Ectodermal cell (in vitro differentiated cells): Measurements from ENCODE around the gene ZNF511.

Experiments
- H3K27ac ChIP-seq: 2 replicates; pipeline ENCODE4 v1.7.0; 2013; ENCODE audit warnings: mild to moderate bottlenecking, low read depth, low read length; ENCODE audit not compliant: insufficient read depth, poor library complexity, severe bottlenecking
- H3K27me3 ChIP-seq: 2 replicates; pipeline ENCODE4 v1.7.0; 2013; ENCODE audit warnings: mild to moderate bottlenecking, low read length; ENCODE audit not compliant: insufficient read depth, control insufficient read depth, poor library complexity, severe bottlenecking
- H3K36me3 ChIP-seq: one replicate; pipeline ENCODE4 v1.7.0; 2013; ENCODE audit warnings: low read length; ENCODE audit not compliant: control insufficient read depth, insufficient read depth
- H3K4me1 ChIP-seq: one replicate; pipeline ENCODE4 v1.7.0; 2013; ENCODE audit warnings: low read length; ENCODE audit not compliant: control insufficient read depth, insufficient read depth
- H3K4me3 ChIP-seq: 2 replicates; pipeline ENCODE4 v1.7.0; 2013; ENCODE audit warnings: low read depth, low read length, control low read depth; ENCODE audit not compliant: insufficient read depth
- H3K9me3 ChIP-seq: 2 replicates; pipeline ENCODE4 v1.7.0; 2013; ENCODE audit warnings: mild to moderate bottlenecking, low read length, moderate library complexity; ENCODE audit not compliant: control insufficient read depth
- WGBS, 2 experiments: methylation state at CpG; one replicate each; pipeline ENCODE4 v1.1.7; 2013; ENCODE audit warnings: missing lambda C conversion rate in 2 of 2; 5-methylcytosine and 5-hydroxymethylcytosine counted together

Gene ZNF511

DNA sequence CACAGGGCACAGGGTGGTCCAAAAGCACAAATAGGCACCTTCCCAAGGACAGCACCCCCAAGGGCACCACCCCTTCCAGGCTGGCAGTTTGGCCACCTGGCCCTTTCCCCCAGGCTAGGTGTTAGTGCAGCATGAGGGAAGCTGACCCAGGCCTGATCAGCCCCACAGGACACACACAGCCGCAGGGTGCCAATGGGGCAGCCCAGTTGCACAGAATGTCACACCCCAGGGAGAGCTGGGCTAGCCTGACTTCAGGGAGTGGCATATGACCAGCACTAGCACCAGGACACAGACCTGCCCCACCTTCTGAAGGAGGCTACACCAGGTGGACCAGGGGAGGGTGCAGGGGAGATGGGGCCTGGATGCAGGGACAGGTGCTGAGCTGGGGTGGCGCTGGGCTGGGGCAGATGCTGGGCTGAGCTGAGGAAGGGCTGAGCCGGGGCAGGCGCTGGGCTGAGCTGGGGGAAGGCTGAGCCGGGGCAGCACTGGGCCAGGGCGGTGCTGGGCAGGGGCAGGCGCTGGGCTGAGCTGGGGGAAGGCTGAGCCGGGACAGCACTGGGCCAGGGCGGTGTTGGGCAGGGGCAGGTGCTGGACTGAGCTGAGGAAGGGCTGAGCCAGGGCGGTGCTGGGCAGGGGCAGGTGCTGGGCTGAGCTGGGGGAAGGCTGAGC lies 28.2 kb upstream of the ZNF511 start:
- WGBS, 2 experiments = 93% methylated on average over 10 of the region's 10 CpGs

DNA sequence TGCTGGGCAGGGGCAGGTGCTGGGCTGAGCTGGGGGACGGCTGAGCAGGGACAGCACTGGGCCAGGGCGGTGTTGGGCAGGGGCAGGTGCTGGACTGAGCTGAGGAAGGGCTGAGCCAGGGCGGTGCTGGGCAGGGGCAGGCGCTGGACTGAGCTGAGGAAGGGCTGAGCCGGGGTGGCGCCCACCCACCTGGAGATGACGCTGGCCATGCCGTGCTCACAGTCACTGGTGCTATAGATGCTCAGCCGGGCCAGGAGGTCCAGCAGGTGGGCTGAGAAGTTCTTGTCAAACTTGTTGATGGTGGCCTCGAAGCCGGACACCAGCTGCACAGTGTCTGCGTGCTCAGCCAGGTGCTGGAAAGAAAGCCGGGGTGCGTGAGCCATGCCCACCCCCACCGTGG lies 27.6 kb upstream of the ZNF511 start:
- peaks cover 4% of the 10 kb centered on the region for H3K36me3 ChIP-seq
- H3K4me1 ChIP-seq = peaks cover 9% of the 10 kb centered on the region
- H3K27me3 ChIP-seq = peaks cover 9% of the 10 kb centered on the region
- H3K4me3 ChIP-seq = no peak overlapping the region
- WGBS, 2 experiments = 96 to 97% methylated on average over 14 of the region's 15 CpGs
- H3K9me3 ChIP-seq = no peaks in the 10 kb centered on the region
- H3K27ac ChIP-seq = no peak overlapping the region

More for the DNA sequence above, 28.2 kb upstream of the ZNF511 start:
- Histone ChIP-seq H3K4me1 (peaks cover 15% of the 10 kb centered on the region), H3K27me3 (peaks cover 15% of the 10 kb centered on the region), H3K4me3 (no peak overlapping the region), H3K9me3 (no peaks in the 10 kb centered on the region), H3K27ac (no peak overlapping the region), H3K36me3 (no peaks in the 10 kb centered on the region)

DNA sequence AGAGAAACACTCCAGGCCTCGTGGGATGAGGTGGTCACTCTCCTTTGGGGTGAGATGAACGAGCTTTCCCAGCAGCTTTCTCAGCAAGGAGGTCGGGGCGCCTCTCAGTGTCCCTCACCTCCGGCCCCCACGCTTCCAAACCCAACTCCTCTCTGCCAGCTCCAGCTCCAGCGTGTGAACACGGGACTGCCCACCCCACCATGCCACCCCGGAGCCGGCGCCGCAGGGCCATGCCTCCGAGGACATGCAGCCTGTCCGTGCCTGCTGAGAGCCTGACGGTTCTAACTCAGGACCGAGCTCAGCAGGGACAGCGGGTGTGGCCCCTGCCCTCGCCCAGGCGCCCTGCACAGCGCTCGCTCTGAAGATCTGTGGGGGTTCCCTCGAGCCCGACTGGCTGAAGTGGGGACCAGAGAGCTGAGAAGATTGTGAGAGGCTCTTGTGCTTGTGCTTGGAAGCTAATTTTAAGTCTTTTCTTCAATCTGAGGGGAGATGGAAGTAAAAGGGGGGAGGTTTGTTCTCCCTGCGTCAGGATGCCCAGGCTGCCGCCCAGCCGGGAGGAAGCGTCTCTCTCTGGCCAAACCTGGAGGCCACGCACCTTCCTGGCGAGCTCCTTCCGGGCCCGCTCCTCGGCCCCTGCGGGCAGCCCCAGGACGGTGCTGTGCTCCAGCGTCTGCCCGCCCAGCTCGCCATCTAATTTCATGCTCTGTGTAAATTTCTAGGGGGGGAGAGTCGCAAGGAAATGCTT lies 26.9 kb upstream of the ZNF511 start:
- H3K27ac ChIP-seq = no peak overlapping the region
- peaks cover 7% of the 10 kb centered on the region for H3K36me3 ChIP-seq
- no peaks in the 10 kb centered on the region for H3K9me3 ChIP-seq
- 93 to 95% methylated on average over 38 of the region's 38 CpGs for WGBS, 2 experiments
- H3K27me3 ChIP-seq = peaks cover 2% of the 10 kb centered on the region
- no peak overlapping the region for H3K4me3 ChIP-seq
- peaks cover 3% of the 10 kb centered on the region for H3K4me1 ChIP-seq

DNA sequence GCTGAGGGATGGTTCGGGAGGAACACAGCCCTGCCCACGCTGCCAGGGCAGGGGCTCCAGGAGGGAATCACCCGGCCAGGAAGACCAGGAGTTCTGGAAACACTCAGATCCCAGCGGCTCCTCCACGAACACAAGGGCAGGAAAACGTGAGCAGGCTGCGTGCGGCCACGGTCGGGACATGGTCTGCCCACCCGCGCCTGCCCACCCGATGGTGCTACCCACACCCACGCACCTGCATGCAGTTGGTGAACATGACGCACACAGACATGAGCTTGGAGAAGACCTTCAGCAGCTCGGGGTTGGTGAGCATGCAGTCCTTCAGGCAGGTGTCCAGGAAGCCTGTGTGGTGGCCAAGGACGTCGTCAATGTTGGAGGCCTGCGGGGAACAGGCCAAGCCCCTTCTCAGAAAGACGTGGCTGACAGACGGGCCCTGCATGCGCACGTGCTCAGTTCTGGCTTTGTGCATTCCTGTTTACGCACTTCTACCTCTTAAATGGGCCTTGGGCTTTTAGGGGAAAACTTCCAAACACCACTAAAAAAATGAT lies 25.8 kb upstream of the ZNF511 start:
- Histone ChIP-seq H3K9me3 (no peaks in the 10 kb centered on the region), H3K27me3 (no peaks in the 10 kb centered on the region), H3K36me3 (peaks cover 10% of the 10 kb centered on the region), H3K4me1 (no peaks in the 10 kb centered on the region), H3K4me3 (no peak overlapping the region), H3K27ac (no peak overlapping the region)
- 93 to 96% methylated on average over 24 of the region's 24 CpGs for WGBS, 2 experiments

DNA sequence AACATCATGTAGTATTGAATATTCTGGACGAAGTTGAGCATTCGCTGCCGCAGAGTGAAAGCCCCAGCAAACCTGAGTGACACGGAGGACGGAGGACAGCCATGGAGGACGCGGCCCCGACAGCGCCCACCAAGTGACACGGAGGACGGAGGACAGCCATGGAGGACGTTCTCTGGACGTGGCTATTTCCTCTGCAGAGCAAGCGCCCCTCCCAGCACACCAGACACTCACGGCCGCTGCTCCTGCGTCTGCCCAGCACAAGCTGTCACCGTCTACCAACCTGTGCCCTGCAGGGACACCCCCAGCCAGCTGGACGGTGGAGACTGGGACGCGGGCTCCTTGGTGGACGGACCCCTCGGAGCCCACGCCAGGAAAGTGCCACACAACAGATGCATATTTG lies 24.8 kb upstream of the ZNF511 start:
- peaks cover 12% of the 10 kb centered on the region for H3K36me3 ChIP-seq
- 95 to 96% methylated on average over 24 of the region's 24 CpGs for WGBS, 2 experiments
- H3K4me1 ChIP-seq = no peaks in the 10 kb centered on the region
- no peak overlapping the region for H3K27ac ChIP-seq
- no peaks in the 10 kb centered on the region for H3K9me3 ChIP-seq
- no peak overlapping the region for H3K4me3 ChIP-seq
- H3K27me3 ChIP-seq = no peaks in the 10 kb centered on the region

DNA sequence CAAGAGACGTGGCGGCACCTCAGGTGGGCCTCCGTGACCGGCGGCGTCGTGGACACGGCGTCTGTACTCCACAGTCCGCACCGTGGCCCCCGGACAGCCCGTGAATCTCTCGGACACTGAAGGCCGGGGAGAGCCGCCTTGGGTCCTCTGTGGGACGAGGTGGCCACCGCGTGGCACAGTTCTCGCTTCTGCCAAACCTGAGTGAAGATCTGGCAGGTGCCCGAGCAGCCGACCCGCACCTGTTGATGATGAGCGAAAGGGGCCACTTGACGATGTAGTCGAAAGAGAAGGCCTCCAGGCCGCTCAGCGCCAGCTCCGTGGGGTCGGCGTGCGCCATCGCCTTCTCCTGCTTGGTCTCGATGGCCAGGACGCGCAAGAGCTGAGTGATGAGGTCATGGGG lies 23.5 kb upstream of the ZNF511 start:
- 93 to 95% methylated on average over 36 of the region's 36 CpGs for whole genome bisulfite sequencing, 2 experiments
- Histone ChIP-seq H3K27me3 (no peaks in the 10 kb centered on the region), H3K36me3 (peaks cover 19% of the 10 kb centered on the region), H3K4me3 (no peak overlapping the region), H3K9me3 (no peaks in the 10 kb centered on the region), H3K27ac (no peak overlapping the region), H3K4me1 (no peaks in the 10 kb centered on the region)

DNA sequence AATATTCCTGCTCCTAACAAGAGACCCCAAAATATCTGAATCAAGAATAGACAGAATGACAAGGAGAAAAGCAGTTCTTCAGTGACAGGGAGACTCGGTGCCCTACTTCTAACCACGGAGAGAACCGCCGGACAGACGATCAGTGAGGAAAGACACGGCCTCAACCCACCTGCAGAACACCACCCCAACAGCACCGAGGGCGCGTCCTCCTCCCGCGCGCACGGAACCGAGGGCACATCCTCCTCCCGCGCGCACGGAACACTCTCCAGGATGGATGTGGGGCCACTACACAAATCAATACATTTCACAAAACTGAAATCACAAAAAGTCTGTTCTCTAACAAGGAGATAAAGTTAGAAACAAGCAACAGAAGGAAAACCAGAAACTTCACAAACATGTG lies 22.3 kb upstream of the ZNF511 start:
- no peak overlapping the region for H3K4me3 ChIP-seq
- H3K27me3 ChIP-seq = no peaks in the 10 kb centered on the region
- 90 to 91% methylated on average over 18 of the region's 18 CpGs for WGBS, 2 experiments
- H3K4me1 ChIP-seq = no peaks in the 10 kb centered on the region
- H3K9me3 ChIP-seq = no peaks in the 10 kb centered on the region
- no peak overlapping the region for H3K27ac ChIP-seq
- H3K36me3 ChIP-seq = peaks cover 19% of the 10 kb centered on the region

DNA sequence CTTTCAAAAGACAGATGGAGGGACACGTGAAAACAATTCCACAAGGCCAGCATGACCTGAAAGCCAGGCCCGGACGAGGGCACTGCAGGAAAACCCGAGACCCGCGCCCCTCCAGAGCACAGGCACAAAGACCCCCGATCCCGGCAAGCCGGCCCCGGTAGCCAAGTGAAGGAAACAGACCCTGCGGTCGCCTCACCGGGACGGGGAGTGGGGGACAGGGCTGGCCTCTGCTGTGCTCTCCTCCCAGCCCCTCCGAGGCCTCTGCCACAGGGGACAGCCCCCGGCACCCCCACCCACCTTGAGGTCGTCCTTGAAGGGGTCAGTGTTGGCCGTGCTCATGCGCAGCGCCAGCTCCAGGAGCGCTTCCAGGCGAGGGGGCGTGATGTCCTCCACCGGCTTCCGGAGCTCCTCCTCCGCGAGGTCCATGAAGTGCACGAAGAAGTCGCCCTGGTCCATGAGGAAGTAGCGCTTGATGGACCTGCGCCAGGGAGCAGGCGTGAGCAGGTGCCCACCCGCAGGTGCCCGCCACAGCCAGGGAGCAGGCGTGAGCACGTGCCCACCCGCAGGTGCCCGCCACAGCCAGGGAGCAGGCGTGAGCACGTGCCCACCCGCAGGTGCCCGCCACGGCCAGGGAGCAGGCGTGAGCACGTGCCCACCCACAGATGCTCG lies 20.7 kb upstream of the ZNF511 start:
- Histone ChIP-seq H3K4me3 (no peak overlapping the region), H3K36me3 (peaks cover 22% of the 10 kb centered on the region)

DNA sequence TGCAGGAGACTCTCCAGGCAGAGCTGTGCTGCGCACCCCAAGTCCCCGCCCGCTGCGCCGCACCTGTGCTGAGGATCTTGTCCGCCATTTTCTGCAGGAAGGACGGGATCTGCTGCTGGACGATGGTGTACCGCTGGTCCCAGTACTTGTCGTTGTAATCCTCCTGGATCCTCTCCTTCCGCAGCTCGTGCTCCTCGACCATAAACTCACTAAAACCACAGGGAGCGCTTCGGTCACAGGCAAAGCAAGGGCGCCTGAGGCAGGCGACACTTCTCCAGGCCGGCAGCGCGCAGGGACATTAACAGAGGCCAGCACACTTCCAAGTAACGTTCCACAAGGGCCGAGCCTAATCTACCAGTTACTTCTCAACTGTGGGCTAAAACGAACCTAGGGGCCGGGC lies 19.0 kb upstream of the ZNF511 start:
- H3K27me3 ChIP-seq = no peaks in the 10 kb centered on the region
- peaks cover 35% of the 10 kb centered on the region for H3K36me3 ChIP-seq
- WGBS, 2 experiments = 89 to 95% methylated on average over 24 of the region's 24 CpGs

More for the DNA sequence above, 20.7 kb upstream of the ZNF511 start:
- no peaks in the 10 kb centered on the region for H3K4me1 ChIP-seq
- H3K9me3 ChIP-seq = no peaks in the 10 kb centered on the region
- WGBS, 2 experiments = 94 to 95% methylated on average over 46 of the region's 46 CpGs
- H3K27ac ChIP-seq = no peak overlapping the region
- no peaks in the 10 kb centered on the region for H3K27me3 ChIP-seq

More for the DNA sequence above, 19.0 kb upstream of the ZNF511 start:
- H3K9me3 ChIP-seq = no peaks in the 10 kb centered on the region
- no peak overlapping the region for H3K4me3 ChIP-seq
- no peaks in the 10 kb centered on the region for H3K4me1 ChIP-seq
- no peak overlapping the region for H3K27ac ChIP-seq
